KMS-11 (cell line): Measurements from ENCODE around the gene IL1RAPL1.

Experiments
- H2AFZ ChIP-seq: fragments of 200-600 bp; sonication (generic); 2 replicates; pipeline ENCODE4 v1.6.1; 2016; ENCODE audit warnings: antibody characterized with exemption, mixed run types, low read depth
- H3K27ac ChIP-seq: fragments of 200-600 bp; sonication (generic); 2 replicates; pipeline ENCODE4 v1.6.1; 2016; ENCODE audit warnings: mild to moderate bottlenecking, mixed run types
- H3K27me3 ChIP-seq: fragments of 200-600 bp; sonication (generic); 2 replicates; pipeline ENCODE4 v1.6.1; 2017; ENCODE audit warnings: mild to moderate bottlenecking, low read depth, mixed run types, moderate library complexity; ENCODE audit not compliant: insufficient read depth
- H3K36me3 ChIP-seq: fragments of 200-600 bp; sonication (generic); 2 replicates; pipeline ENCODE4 v1.6.1; 2017; ENCODE audit warnings: mild to moderate bottlenecking, mixed run types; ENCODE audit not compliant: insufficient read depth
- H3K4me1 ChIP-seq: fragments of 200-600 bp; sonication (generic); 2 replicates; pipeline ENCODE4 v1.6.1; 2016; ENCODE audit warnings: mild to moderate bottlenecking, low read depth, mixed run types; ENCODE audit not compliant: poor library complexity, severe bottlenecking
- H3K4me2 ChIP-seq: fragments of 200-600 bp; sonication (generic); 2 replicates; pipeline ENCODE4 v1.7.0; 2016; ENCODE audit warnings: mild to moderate bottlenecking, mixed run types
- H3K4me3 ChIP-seq: fragments of 200-600 bp; sonication (generic); IDR thresholded peaks from 2 replicates; pipeline ENCODE4 v1.6.1; 2017; ENCODE audit warnings: low read depth, low read length, mixed read lengths; ENCODE audit not compliant: insufficient read depth
- H3K79me2 ChIP-seq: fragments of 200-600 bp; sonication (generic); 2 replicates; pipeline ENCODE4 v1.6.1; 2016; ENCODE audit warnings: low read depth, mixed run types; ENCODE audit not compliant: insufficient read depth
- H3K9ac ChIP-seq: fragments of 200-600 bp; sonication (generic); 2 replicates; pipeline ENCODE4 v1.6.1; 2016; ENCODE audit warnings: mild to moderate bottlenecking, mixed run types
- H4K20me1 ChIP-seq: fragments of 200-600 bp; sonication (generic); 2 replicates; pipeline ENCODE4 v1.6.1; 2016; ENCODE audit warnings: mild to moderate bottlenecking, mixed run types; ENCODE audit not compliant: insufficient read depth
- TF ChIP-seq, protein P1 (sequence below): fragments of 200-600 bp; sonication (generic); conservative IDR thresholded peaks from 2 replicates; pipeline ENCODE4 v1.6.1; 2017; ENCODE audit warnings: low read depth, mild to moderate bottlenecking, antibody characterized with exemption, low read length, moderate library complexity, mixed read lengths

Gene IL1RAPL1

DNA sequence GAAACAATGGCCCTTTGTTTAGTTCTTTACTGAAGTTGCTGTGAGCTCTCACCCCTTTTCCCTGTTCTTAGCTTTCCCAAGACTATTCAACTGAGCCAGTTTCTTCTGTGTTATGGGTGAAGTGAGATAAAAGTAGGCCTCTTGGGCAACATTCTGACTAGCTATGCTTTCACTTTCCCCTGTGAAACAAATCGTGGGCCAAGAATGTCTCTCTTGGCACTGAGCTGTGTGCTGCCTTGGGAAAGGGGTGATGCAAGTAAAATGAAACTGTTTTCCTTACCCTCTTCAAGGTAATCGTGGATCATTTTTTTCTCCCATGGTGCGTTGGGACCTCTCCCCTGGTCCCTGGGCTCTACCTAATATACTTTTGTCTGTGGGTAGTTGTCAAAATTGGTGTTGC is 974.2 kb downstream of the IL1RAPL1 start:
- Histone ChIP-seq H4K20me1 (no peaks in the 10 kb centered on the region), H3K4me3 (no peak overlapping the region), H2AFZ (no peak overlapping the region), H3K27ac (no peak overlapping the region), H3K4me2 (no peak overlapping the region), H3K9ac (no peak overlapping the region), H3K79me2 (no peaks in the 10 kb centered on the region), H3K36me3 (no peaks in the 10 kb centered on the region), H3K27me3 (no peaks in the 10 kb centered on the region), H3K4me1 (no peaks in the 10 kb centered on the region)
- TF ChIP-seq, protein P1, sequence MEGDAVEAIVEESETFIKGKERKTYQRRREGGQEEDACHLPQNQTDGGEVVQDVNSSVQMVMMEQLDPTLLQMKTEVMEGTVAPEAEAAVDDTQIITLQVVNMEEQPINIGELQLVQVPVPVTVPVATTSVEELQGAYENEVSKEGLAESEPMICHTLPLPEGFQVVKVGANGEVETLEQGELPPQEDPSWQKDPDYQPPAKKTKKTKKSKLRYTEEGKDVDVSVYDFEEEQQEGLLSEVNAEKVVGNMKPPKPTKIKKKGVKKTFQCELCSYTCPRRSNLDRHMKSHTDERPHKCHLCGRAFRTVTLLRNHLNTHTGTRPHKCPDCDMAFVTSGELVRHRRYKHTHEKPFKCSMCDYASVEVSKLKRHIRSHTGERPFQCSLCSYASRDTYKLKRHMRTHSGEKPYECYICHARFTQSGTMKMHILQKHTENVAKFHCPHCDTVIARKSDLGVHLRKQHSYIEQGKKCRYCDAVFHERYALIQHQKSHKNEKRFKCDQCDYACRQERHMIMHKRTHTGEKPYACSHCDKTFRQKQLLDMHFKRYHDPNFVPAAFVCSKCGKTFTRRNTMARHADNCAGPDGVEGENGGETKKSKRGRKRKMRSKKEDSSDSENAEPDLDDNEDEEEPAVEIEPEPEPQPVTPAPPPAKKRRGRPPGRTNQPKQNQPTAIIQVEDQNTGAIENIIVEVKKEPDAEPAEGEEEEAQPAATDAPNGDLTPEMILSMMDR, result no peak

DNA sequence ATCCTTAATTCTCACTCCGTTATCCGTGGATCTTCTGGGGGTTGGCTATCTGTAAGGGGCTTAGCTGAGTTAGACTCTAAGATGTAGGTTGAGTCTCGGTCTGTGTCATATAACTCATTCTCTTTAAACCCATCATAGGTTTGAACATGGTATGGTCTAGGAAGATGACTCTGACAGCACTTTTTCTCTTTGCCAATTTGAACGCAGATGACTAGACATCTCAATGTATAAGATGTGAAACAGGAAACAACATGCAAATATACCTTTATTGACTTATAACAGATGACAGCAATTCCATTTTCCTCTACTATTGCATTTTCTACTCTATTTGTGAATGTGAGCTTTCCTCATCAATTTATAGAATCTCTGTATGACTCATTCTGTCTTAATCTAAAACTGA is 993.3 kb downstream of the IL1RAPL1 start:
- TF ChIP-seq, protein P1, result no peak
- H2AFZ ChIP-seq, result no peak overlapping the region
- H3K79me2 ChIP-seq, result no peaks in the 10 kb centered on the region
- no peak overlapping the region for H3K4me3 ChIP-seq
- no peaks in the 10 kb centered on the region for H3K4me1 ChIP-seq
- no peaks in the 10 kb centered on the region for H4K20me1 ChIP-seq
- H3K9ac ChIP-seq, result no peak overlapping the region
- H3K36me3 ChIP-seq, result no peaks in the 10 kb centered on the region
- H3K4me2 ChIP-seq, result no peak overlapping the region
- no peaks in the 10 kb centered on the region for H3K27me3 ChIP-seq
- H3K27ac ChIP-seq, result no peak overlapping the region

DNA sequence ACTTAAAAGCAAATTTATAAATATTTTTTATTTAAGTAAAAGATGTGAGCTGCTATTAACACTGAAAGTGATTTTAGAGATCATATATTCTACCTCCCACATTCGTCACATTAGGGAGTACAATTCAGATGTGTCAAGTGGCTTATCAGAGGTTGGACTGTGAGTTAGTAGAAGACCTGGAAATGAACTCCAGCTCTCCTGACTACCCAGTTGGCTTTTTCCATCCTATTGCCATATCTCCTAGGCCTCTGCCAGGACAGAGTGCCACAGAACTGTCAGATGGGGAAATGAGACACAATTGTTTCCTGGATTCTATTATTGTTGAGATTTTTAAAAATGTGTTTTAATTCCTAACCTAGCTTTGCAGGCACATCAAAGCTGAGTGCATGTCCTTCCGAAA is 994.0 kb downstream of the IL1RAPL1 start:
- TF ChIP-seq, protein P1, result no peak

DNA sequence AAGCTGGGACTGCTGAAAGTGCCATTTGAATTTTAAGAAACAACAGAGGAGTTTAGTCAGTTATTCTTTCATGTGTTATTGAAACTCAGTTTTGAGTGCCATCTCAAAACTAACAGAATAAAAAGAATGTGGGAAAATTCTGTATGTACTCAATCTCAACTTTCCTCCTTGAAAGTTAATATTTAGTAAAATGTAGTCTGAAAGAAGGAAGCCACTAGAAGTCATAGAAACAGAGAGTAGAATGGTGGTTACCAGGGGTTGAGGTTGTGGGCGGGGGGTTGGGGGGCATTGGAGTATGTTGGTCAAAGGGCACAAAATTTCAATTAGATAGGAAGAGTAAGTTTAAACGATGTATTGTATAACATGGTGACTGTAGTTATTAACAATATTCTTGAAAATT is 999.9 kb downstream of the IL1RAPL1 start:
- Histone ChIP-seq H3K4me2 (no peak overlapping the region), H3K36me3 (no peaks in the 10 kb centered on the region), H3K4me3 (no peak overlapping the region), H3K9ac (no peak overlapping the region), H3K27me3 (no peaks in the 10 kb centered on the region), H4K20me1 (no peaks in the 10 kb centered on the region), H3K27ac (no peak overlapping the region), H3K79me2 (no peaks in the 10 kb centered on the region), H2AFZ (no peak overlapping the region), H3K4me1 (no peaks in the 10 kb centered on the region)
- TF ChIP-seq, protein P1, result no peak

More for the DNA sequence above, 994.0 kb downstream of the IL1RAPL1 start:
- Histone ChIP-seq H3K36me3 (no peaks in the 10 kb centered on the region), H3K27ac (no peak overlapping the region), H4K20me1 (no peaks in the 10 kb centered on the region), H3K4me3 (no peak overlapping the region), H3K4me1 (no peaks in the 10 kb centered on the region), H2AFZ (no peak overlapping the region), H3K4me2 (no peak overlapping the region), H3K9ac (no peak overlapping the region), H3K79me2 (no peaks in the 10 kb centered on the region), H3K27me3 (no peaks in the 10 kb centered on the region)
